Measurements from ENCODE around the gene PBX4.

The PBX4 gene

DNA sequence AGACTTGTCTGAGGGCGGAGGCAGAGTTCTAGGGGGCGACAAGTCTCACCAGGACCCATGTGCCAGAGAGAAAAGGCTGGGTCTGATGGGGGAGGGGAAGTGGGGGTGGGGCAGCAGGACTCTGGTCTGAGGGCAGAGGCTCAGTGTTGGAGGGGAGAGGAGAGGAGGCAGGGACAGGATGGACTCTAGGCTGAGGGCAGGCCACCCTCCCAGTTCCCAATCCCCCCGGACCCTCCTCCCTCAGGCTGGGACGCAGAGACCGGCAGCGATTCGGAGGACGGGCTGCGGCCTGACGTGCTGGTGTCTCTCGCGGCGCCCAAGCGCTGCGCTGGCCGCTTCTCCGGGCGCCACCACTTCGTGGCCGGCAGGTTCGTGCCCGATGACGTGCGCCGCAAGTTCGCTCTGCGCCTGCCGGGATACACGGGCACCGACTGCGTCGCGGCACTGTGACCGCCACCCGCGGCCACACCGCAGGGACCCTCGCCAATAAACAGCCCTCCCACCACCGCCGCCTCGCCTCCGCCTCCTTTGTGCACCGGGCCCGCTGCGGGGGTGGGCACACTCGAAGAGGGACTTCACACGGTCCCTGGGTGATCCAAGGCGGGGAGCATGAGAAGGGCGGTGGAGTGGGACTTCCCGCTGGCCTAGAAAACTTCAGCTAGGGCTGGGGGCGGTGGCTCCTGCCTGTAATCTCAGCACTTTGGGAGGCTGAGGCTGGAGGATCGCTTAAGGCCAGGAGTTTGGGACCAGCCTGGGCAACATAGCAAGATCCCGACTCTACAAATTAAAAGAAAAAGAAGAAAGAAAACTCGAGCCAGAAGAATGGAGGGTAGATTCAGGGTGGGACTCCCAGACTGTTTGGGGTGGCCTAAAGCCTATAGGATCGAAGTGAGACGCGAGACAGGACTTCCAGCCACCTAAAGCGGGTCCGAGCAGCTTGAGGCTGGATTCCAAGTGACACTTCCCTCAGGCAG is 81.1 kb downstream of the PBX4 start:
- no peak for DNase-seq

DNA sequence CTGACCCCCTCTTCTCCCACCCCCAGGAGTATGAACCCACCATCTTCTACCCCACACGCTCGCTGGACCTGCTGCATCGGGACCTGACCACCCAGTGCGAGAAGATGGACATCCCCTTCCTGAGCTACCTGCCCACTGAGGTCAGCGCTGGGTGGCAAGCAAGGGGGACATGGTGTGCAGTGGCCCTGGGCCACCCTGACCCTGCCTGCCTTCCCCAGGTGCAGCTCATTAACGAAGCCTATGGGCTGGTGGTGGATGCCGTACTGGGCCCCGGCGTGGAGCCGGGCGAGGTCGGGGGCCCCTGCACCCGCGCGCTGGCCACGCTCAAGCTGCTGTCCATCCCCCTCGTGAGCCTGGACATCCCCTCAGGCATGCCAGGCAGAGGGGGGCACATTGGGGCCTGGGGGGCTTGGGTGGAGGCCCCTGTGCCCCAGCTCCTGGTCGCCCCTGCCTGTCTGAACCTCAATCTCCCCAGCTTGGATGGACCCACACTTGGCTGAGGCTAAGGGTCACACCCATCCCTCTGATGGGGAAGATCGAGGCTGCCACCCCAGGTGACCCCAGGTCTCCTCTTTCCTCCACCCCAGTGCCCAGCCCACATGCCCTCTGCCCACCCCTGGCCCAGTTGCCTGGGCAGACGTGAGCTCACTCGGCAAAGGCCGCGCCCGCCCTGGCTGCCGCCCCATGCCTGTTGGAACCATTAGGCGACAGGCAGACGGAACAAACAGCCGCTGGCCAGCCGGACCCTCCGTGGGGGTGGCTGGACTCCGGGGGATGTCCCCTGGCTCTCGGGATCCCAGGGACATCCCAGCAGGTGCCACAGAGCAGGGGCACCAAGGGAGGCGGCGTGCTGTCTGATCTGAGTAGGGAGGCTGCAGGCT is 82.9 kb downstream of the PBX4 start:
- DNase-seq, result no peak

DNA sequence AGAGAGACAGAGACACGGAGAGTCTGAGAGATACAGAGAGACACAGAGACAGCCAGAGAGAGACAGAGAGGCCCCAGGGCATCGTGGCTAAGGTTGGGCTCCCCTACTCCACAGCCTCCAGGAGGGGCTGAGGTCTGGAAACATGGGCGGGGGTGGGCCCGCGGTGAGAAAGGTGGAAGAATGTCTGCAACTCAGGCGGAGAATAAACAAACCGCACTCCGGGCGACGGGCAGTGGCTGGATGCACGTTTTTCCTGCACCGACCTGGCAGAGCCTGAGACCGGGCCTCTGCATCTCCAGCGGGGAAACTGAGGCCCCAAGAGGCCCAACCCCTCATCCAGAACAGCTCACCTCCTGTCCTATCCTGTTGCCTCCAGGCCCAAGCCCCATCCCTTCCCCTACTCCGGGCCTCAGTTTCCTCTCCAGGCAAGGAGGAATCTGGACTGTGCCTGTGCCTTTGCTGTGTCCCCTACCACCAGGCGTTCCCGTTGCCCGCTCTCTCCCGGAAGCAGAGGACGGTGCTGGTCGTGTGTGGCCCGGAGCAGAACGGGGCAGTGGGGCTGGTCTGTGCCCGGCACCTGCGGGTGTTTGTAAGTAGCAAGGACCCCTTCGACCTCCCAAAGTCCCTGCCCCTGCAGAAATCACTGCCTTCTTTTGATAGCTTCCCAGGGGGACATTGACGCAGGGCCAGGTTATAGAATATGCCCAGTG is 83.8 kb downstream of the PBX4 start:
- DNase-seq, result no peak

DNA sequence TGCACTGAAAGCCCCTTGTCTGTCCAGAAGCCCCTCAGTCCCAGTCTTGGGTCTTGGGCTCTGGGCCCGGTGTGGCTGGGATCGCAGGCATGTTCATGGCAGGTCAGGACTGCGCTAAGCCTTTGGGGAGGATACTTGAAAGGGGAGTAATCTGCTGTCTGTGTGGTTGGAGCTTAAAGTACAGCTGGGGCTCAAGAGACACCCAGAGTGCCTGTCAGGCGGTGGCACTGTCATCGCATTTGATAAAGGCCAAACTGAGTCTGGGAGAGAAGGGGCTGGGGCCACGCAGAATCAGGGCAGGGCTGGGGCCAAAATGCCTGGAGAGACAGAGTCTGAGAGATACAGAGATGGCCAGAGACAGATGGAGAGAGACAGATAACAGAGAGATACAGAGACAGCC is 84.6 kb downstream of the PBX4 start:
- DNase-seq, result no peak

DNA sequence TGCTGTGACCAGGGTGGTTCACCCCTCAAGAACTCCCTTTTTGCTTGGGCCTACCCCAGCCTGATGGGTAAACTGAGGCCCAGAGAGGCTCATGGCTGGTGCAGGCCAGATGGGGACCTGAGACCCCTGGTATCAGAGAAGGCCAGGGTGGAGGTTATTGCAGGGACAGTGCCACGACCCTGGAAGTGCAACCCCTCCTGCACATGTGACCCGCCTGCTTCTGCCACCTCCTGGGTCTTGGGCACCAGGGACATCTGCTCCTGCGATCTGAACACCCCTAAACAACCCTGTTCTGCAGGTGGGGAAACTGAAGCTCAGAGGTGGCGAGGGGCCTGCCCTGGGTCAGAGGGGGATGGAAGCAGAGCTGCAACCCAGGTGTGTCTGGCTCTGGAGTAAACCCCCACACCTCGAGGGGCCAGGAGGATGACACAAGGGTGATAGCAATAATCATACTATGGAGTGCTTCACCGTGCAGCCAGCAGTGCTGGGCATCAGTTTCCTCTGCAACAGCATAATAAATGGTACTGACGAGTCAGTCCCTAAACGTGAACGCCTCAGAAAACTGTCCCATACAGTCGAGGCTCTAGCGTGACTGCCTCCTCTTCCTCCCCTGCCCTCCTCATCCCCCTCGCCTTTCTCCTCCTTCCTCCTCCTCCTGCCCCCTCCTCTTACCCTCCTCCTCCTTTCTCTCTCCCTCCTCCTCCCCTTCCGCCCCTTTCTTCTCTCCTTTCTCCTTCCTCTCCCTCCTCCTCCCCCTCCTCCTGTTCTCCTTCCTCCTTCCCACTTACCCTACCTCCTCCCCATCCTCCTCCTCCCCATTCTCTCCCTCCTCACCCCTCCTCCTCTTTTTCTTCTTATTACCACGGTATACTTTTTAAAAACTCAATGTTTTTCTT is 85.4 kb downstream of the PBX4 start:
- no peak for DNase-seq

DNA sequence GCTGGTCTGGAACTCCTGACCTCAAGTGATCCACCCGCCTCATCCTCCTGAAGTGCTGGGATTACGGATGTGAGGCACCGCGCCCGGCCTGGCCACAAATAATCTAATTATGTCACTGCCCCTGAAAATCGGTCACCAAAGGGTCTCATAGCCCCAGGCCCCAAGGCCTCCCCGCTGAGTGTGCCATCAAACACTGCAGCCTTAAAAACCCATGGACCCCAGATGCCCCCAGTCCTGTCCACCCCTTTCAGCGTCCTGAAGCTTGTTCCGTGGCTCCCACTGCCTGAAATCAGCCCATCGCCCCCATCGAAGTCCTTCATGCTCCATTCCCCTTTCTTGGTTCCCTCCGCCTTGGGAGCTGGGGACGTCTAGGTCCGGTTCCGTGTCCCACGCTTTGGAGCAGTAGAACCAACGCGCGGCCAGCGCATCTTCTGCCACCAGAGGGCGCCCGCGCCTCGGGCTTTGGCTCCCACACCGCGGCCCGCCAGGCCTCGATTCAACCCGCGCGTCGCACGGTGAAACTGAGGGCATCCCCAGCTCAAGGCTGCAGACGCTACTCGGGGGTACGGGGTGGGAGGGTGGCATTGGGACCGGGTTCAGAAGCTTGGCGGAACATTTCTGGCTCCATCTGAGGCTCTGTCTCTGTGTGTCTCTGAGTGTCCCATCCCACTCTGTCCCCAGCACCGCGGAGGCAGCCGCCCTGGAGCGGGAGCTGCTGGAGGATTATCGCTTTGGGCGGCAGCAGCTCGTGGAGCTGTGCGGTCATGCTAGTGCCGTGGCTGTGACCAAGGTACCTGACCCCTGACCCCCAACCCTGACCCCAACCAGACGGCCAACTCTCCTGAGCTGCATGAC is 86.3 kb downstream of the PBX4 start:
- peak; percentile 90 for DNase-seq

DNA sequence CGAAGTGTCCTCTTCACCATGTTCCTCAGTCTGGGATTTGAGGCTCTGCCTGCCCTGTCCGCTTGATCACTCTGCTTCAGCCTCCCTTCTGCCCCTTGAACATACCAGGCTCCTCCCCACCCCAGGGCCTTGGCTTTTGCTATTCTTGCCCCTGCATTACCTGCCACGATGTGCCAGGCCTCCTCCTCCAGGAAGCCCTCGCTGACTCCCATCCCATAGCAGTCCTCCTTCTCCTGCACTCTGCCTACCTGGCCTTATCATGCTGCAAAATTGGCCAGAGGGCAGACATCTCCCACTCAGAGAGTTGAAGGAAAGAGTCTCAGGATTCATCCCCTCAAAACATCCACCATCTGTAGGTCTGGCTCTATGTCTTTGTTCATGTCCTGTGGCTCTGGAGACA is 87.6 kb downstream of the PBX4 start:
- no peak for DNase-seq

DNA sequence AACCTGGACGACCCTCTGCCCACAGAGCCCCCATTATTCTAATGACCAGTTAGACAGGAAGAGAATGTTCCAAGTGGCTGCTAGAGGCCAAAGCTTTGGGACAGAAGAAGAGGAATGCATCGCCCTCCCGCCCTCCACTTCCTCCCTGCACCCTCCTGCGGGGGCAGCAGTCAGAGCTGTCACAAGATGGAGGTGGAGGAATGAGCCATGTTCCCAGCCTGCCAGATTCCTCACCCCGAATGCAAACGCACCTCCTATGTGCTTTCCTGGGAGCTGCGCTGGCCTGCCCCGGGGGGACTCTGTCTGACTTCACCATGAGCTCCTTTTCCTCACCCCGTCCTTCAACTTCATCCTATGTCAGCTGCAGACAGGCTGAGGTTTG is 88.1 kb downstream of the PBX4 start:
- DNase-seq, result no peak

DNA sequence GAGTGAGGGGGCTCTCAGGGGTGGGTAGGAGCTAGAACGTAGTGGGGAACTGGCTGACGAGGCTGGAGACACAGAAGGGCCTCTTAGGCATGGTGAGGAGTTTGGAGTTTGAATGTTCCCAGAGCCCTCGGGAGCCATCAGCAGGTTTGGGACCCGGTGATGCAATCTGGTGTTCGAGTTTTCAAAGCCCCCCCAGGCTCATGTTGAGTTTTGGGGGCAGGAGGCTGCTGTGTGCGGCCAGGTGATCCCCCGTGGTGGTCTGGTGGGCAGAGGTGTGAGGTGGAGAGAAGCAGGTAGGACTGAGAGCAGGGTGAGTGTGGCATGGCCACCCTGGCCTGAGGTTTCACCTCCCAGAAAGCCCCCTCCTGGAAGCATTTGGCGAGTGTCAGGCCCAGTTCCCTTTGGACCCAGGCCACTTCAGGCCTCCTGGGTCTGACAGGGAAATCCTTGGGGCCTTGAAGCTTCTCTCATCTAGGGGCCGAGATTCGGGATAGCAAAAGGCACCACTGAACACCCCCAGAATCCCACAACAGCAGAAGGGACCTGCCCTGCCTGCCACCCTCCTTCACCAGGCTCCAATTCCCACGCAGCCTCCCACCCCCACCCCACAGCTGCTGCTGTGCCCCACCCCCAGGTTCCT is 88.6 kb downstream of the PBX4 start:
- no peak for DNase-seq

DNA sequence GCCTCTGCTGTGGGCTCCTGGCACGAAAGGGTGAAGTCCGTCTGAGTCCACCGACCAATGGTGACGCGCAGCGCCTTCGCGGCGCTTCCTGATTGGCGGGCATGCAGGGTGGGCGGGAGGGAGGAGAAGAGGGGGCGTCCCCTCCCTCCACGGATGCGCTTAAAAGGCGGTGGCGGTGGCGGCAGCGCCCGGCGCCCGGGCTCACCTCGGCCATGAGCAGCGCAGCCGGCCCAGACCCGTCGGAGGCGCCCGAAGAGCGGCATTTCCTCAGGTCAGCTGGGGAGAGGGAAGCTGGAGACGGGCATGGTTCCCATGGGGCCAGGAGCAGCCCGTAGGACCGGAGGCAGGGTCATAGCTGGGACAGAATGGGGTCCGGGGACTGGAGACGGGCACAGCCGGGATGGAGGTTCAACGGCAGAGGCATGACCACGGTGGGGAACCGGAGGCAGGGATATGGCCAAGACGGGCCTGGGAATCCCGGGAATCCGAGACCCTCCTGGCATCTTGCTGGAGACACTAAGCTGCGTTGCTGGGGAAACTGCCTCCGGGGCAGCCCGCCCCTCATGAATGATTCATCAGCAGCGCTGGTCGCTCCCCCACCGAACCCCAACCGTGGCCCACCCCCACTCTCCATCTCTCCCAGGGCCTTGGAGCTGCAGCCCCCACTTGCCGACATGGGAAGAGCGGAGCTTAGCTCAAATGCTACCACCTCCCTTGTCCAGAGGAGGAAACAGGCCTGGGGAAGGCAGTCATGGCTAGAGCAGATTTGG is 89.6 kb downstream of the PBX4 start, which contains the start of gene YJEFN3:
YJEFN3 (plus strand) TSS at position 191 of the 770 bp plus-strand sequence; CDS start at position 213, 22 bp downstream.
- no peak for DNase-seq

DNA sequence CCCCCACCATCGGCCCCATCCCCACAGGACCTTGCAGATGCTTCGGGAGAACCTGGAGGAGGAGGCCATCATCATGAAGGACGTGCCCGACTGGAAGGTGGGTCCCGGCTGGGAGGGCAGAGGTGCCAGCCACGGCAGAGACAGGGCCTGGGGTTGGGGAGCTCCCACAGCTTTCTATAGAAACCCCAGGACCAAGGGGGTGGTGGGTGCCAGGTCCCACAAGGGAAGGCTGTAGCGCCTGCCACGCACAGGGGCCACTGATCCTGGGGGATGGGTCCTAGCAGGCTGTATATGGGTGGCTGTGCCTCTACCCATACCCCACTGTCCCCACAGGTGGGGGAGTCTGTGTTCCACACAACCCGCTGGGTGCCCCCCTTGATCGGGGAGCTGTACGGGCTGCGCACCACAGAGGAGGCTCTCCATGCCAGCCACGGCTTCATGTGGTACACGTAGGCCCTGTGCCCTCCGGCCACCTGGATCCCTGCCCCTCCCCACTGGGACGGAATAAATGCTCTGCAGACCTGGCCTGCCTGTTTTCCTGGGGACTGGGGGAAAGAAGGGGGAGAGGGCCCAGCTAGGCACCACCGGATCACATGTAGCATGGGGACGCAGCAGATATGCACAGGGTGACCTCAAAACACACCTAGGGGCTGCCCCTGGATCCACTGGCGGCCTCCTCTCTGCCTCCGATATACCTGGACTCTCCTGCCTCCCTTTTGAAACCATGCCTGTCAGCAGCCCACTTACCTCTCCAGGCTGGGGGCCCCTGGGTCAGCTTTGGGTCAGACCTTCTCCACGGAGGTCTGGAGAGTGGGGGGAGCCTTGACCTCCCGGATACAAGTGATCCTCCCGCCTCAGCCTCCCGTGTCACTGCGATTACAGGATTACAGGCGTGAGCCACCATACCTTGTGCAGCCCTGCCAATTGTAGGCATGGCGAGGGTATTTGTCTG is 90.5 kb downstream of the PBX4 start:
- DNase-seq, result no peak

DNA sequence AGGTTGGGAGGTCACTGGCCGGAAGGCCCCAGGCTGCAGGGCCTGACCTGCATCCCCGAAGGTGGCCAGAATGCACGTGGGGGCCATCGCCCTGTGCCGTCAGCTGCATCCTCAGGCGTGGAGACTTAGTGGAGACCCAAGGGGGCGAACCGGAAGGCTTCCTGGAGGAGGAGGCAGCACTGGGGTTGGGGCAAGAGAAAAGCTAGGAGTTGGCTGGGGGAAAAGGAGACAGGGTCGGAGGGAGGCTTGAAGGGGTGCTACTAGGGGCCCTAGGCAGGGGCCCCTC is 91.2 kb downstream of the PBX4 start:
- DNase-seq, result no peak

DNA sequence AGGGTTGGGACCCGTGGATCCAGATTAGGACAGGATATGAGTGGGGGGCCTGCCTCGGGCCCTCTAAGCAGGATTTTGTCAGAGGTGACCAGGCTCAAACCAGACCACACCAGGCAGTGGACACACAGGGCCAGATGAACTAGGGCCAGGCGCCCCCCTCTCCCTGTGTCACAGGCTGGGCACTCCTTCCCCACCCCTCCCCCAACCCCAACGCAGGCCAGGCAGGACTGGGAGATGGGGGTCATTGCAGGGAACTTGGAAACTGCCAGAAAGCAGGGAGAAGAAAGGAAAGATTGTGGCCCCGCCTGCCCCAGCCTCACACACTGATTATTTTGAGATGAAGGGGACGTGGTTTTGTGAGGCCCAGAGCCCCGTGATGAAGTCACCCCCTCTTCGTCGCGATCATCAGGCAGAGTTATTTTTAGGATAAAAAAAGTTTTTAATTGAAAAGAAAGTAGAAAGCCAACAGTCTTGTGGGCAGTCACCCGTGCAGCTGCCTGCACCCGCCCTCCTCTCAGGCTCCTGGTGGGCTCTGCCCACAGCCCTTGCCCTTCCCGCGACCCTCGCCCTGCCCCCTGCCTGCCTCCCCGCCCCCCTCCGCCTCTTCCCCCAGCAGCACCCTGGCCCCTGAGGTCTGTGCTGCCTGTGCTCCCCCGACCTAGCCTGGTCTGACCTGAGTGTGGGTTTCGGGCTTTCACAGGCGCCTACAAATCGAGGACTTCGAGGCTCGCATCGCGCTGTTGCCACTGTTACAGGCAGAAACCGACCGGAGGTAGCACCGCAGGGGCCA is 91.7 kb downstream of the PBX4 start:
- DNase-seq, result no peak

DNA sequence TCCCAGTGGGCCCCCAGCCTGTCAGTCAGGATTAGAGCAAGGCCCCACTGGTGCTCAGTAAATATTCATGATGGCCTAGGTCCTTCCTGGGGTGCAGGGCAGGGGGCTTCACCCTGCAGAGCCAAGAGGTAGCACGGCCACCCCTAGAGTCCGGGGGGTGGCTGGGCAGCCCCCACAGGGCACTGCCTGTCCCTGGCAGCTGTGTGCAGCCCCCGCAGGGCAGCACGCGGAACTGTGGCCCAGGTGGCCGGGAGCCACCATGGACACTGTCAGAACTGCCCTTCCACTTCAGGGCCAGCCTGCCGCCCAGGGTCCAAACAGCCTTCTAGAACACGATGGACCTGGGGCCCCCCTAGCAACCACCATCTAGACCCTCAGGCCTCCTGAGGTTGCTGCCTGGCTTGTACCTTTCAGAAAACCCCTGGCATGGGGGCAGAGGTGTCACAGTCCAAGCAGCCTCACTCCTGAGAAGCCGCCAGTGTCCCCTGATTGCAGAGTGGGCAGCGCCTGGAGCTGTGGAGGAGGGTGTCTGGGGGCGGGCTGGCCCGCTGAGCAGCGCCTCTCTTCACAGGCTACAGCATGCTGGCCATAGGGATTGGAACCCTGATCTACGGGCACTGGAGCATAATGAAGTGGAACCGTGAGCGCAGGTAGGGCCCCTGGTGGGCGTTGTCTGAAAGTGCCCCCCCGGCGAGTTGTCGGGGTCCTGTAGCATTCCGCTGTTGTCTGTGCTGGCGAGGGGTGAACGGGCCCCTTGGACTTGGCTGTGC is 92.7 kb downstream of the PBX4 start:
- DNase-seq, result no peak

DNA sequence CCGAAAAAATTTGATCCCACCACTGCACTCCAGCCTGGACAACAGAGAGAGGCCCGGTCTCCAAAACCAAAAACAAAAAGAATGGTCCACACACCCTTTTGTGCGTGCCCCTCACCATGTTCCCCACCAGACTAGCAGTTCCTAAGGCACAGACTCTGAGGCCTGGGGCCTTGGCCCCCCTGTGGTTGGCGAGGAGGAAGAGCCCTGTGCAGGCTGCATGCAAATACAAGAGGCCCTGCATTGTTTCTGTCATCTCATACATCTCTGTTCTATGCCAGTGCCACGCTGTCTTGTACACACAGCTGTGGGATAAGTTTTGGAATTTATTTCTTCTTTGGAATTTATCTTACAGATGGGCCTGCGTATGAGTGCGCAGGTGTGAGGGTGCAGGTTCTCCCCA is 94.4 kb downstream of the PBX4 start:
- DNase-seq, result no peak

DNA sequence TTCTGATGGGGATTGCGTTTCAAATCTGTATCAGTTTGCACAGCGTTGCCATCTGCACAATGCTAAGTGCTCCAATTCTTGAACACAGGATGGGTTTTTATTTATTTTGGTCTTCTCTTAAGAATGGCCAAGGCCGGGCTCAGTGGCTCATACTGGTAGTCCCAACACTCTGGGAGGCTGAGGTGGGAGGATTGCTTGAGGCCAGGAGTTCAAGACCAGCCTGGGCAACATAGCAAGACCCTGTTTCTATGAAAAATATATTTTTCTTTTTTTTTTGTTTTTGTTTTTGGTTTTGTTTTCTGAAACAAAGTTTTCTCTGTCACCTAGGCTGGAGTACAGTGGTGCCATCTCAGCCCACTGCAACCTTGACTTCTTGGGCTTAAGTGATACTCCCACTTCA is 95.3 kb downstream of the PBX4 start:
- DNase-seq, result no peak

DNA sequence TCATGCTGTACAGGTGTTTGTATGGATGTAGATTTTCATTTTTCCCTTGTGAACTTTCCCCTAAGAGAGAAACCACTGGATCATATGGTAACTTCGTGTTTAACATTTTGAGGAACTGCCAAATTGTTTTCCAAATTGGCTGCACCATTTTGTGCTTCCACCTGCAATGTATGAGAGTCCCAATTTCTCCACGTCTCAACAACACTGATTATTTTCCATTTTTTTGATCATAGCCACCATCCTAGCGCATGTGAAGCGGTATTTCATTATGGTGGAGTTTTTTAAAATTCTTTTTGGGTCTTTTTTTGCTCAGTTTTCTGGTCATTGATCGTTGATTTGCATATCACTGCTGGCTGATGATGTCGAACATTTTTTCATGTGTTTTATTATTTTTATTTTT is 97.5 kb downstream of the PBX4 start:
- DNase-seq, result no peak

Measured in stimulated activated CD4-positive, alpha-beta T cell treated with anti-CD3 and anti-CD28 coated beads, Interleukin-4, amount 100 ng/mL, for 1 hour (primary cell).